ES-I3 (cell line): ENCODE results near the gene TMEM270.
A peak's percentile ranks its signal among the peaks of the same experiment; 100 is the strongest.
"Not testable (repeated sequence)": the region's sequence is repeated elsewhere in the genome, so short reads cannot be mapped to it uniquely, and the experiment has no call there.

ENCODE experiments used
- H3K36me3 ChIP-seq: 2 replicates; pipeline ENCODE4 v1.6.1; 2013; ENCODE audit warnings: mild to moderate bottlenecking, low read length, control low read depth, moderate library complexity; ENCODE audit not compliant: insufficient read depth
- H3K4me1 ChIP-seq: 2 replicates; pipeline ENCODE4 v1.6.1; 2013; ENCODE audit warnings: mild to moderate bottlenecking, control low read depth, low read length; ENCODE audit not compliant: insufficient read depth
- H3K9ac ChIP-seq: 2 replicates; pipeline ENCODE4 v1.6.1; 2013; ENCODE audit warnings: low read depth, mild to moderate bottlenecking, low read length, moderate library complexity
- H3K9me3 ChIP-seq: 2 replicates; pipeline ENCODE4 v1.6.1; 2013; ENCODE audit warnings: mild to moderate bottlenecking, low read length, moderate library complexity; ENCODE audit not compliant: control insufficient read depth, insufficient read depth

The TMEM270 gene

GRCh38 chr7:73860859-73861258 is at the start of gene TMEM270:
Gene TMEM270, plus strand, starts transcription at chr7:73861159. Its CDS starts 36 bp downstream, at chr7:73861195.
- H3K9ac ChIP-seq = no peak within 1 kb of the TSS
- H3K36me3 ChIP-seq = no peaks in the 10 kb centered on the region

DNA sequence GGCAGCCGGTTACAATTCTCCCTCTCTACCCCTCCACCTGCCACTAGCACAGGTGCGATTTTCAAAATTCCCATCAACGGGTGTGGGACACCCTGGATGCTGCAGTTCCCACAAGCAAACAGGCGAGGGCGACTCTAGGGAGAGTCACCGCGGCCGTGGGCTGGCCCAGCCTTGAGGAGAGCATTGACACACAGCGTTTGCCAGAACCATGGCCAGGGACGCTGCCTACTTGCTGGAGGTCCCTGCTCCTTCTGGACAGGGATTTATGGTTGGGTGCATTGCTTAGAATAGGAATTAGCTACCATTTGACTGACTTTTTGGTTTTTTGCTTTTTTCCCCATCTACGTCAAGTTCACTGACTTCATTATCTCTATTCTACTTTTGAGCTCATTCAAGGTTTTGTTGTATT is 49.2 kb upstream of the TMEM270 start:
- Histone ChIP-seq H3K4me1 (peaks cover 4% of the 10 kb centered on the region; the same call in 1 of the 2 replicates), H3K9me3 (no peaks in the 10 kb centered on the region), H3K9ac (no peak overlapping the region), H3K36me3 (no peaks in the 10 kb centered on the region)

More at GRCh38 chr7:73860859-73861258, at the start of gene TMEM270:
- no peaks in the 10 kb centered on the region; the same call in 1 of the 2 replicates for H3K9me3 ChIP-seq
- H3K4me1 ChIP-seq = peaks cover under 1% of the 10 kb centered on the region; the same call in 1 of the 2 replicates

GRCh38 chr7:73812996-73813395 is 48.0 kb upstream of the TMEM270 start:
- H3K9ac ChIP-seq = no peak overlapping the region
- H3K4me1 ChIP-seq = peaks cover 4% of the 10 kb centered on the region; the same call in 1 of the 2 replicates
- no peaks in the 10 kb centered on the region for H3K36me3 ChIP-seq
- no peaks in the 10 kb centered on the region for H3K9me3 ChIP-seq

GRCh38 chr7:73815436-73815835 is 45.5 kb upstream of the TMEM270 start:
- no peak overlapping the region for H3K9ac ChIP-seq

DNA sequence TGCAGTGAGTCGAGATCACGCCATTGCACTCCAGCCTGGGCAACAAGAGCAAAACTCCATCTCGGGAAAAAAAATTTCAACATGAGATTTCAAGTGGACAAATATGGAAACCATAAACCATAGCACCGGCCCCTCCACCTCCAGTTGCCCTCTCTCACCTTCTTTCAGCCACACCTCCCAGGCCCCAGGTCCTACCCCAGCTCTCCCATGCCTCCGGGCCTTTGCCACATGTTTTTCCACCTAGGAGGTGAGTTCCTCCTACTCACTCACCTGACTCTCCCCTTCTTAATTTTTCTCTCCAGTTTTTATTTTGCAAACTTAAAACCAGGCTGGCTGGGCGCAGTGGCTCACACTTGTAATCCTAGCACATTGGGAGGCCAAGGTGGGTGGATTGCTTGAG is 43.8 kb upstream of the TMEM270 start:
- Histone ChIP-seq H3K9ac (no peak overlapping the region), H3K36me3 (no peaks in the 10 kb centered on the region), H3K9me3 (no peaks in the 10 kb centered on the region), H3K4me1 (no peaks in the 10 kb centered on the region)

More at GRCh38 chr7:73815436-73815835, 45.5 kb upstream of the TMEM270 start:
- Histone ChIP-seq H3K36me3 (no peaks in the 10 kb centered on the region), H3K4me1 (no peaks in the 10 kb centered on the region), H3K9me3 (no peaks in the 10 kb centered on the region)

GRCh38 chr7:73820013-73820412 is 40.9 kb upstream of the TMEM270 start:
- no peaks in the 10 kb centered on the region for H3K36me3 ChIP-seq
- no peak overlapping the region for H3K9ac ChIP-seq
- peaks cover 13% of the 10 kb centered on the region; the same call in 1 of the 2 replicates for H3K4me1 ChIP-seq
- no peaks in the 10 kb centered on the region for H3K9me3 ChIP-seq

- H3K9me3 ChIP-seq, H3K9ac ChIP-seq, H3K36me3 ChIP-seq: not testable (repeated sequence)
- H3K4me1 ChIP-seq = peaks cover 13% of the 10 kb centered on the region; the same call in 1 of the 2 replicates
Observed at GRCh38 chr7:73821597-73822285, 39.2 kb upstream of the TMEM270 start.

DNA sequence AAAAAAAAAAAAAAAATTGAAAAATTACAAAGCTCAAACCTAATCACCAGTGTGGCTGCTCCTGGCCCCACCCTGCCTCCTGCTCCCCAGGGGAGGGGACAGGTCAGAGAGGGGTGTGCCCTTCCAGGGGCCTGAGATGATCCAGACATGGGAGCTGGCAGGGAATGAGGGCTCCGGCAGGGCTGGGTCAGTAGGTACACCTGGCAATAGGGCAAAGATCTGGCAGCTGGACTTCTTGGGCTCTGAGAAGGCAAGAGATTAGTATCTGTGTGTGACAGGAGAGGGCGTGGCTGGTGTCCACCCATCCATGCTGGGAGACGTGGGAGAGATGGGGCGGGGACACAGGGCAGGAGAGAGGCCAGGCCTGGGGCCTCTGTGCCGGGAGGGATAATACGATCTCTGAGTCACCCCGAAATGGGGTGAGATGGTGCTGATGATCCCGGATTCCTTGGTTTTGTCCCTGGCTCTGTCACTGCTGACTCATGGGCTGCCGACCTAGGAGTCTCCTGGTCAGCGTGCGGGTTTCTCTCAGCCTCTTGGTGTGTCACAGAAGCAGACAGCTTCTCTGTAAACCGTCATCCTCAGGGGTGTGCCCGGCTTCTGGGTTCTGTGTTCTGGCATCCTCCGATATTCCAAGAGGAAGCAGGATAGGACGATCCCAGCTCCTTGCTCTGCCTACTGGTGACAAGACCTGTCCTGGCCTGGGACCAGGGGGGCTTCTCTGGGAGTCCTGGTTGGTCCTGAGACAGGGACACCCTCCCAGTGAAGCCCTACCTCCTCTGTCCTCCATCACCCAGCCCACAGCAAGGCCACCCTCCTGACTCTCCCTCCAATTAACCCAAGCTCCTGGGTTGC is 38.4 kb upstream of the TMEM270 start:
- Histone ChIP-seq H3K9me3 (no peaks in the 10 kb centered on the region), H3K36me3 (no peaks in the 10 kb centered on the region), H3K9ac (no peak overlapping the region), H3K4me1 (peaks cover 19% of the 10 kb centered on the region)

- Histone ChIP-seq H3K9me3 (no peaks in the 10 kb centered on the region), H3K9ac (no peak overlapping the region), H3K4me1 (peaks cover 23% of the 10 kb centered on the region), H3K36me3 (no peaks in the 10 kb centered on the region)
Observed at GRCh38 chr7:73823257-73823656, 37.7 kb upstream of the TMEM270 start.

DNA sequence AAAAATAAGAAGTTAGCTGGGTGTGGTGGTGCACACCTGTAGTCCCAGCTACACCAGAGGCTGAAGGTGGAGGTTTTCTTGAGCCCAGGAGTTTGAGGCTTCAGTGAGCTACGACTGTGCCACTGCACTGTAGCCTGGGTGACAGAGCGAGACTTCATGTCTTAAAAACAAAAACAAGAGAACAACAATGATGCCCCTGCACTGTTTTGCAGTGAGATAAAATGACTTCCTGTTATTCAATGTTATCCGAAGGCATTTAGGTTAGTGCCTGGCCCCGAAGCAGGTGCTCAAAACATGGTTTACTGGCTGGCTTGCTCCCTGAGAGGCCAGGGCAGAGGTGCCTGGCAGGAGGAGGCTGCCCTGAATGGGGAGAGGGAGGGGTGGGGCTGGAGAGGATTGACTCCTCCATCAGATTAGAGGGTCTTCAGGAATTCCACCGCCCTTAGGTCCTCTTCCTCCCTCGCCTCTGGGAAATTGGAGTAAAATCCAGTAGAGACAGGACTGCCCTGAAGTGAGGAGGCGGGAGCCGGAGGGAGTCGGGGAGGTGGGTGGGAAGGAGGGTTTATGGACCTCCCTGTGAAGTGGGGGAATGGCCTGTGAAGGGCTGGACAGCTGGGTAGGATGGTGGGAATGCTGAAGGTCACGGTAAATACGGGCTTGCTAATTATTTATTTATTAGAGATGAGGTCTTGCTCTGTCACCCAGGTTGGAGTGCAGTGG is 36.9 kb upstream of the TMEM270 start:
- Histone ChIP-seq H3K36me3 (no peaks in the 10 kb centered on the region), H3K9me3 (no peaks in the 10 kb centered on the region; the same call in 1 of the 2 replicates), H3K4me1 (peaks cover 30% of the 10 kb centered on the region), H3K9ac (no peak overlapping the region)

GRCh38 chr7:73824986-73825385 is 36.0 kb upstream of the TMEM270 start:
- no peak overlapping the region for H3K9ac ChIP-seq
- H3K36me3 ChIP-seq = no peaks in the 10 kb centered on the region
- peaks cover 40% of the 10 kb centered on the region for H3K4me1 ChIP-seq
- no peaks in the 10 kb centered on the region; the same call in 1 of the 2 replicates for H3K9me3 ChIP-seq

GRCh38 chr7:73827567-73828106 is 33.3 kb upstream of the TMEM270 start:
- H3K4me1 ChIP-seq = peaks cover 50% of the 10 kb centered on the region
- peak overlapping the region; percentile 32; the same call in 1 of the 2 replicates for H3K9ac ChIP-seq
- H3K9me3 ChIP-seq = no peaks in the 10 kb centered on the region; the same call in 1 of the 2 replicates
- H3K36me3 ChIP-seq = no peaks in the 10 kb centered on the region

DNA sequence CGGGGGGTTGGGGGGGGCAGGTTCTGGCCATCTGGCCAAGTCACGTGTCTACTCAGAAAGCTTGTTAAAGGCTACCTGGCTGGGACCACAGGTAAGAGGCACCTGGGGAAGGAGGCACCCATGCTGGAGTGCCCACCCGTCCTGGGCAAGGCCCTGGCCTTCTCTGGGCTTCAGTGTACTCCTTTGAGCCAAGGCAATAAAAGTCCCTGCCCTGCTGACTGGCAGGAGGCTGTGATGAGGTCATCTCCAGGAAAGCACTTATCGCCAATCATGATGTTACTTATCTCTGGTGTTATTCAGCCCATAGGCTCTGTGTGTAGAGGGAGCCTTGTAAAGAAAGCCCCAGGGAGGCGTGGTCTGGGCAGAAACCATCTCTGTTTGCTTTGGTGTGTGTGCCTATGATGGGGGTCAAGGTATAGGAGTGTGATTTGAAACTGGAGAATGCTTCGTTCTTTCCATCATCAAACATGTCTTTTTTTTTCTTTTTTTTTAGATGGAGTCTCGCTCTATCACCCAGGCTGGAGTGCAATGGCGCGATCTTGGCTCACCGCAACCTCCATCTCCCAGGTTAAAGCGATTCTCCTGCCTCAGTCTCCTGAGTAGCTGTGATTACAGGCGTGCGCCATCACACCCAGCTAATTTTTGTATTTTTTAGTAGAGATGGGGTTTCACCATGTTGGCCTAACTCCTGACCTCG is 32.7 kb upstream of the TMEM270 start:
- H3K4me1 ChIP-seq = peaks cover 50% of the 10 kb centered on the region

More for the DNA sequence above, 32.7 kb upstream of the TMEM270 start:
- H3K9ac ChIP-seq = no peak overlapping the region
- no peaks in the 10 kb centered on the region for H3K36me3 ChIP-seq
- H3K9me3 ChIP-seq = no peaks in the 10 kb centered on the region; the same call in 1 of the 2 replicates
